K562 (cell line): ENCODE measurements around the gene DTHD1.

Experiments
- BRCA1 ChIP-seq, 2 experiments: fragments of 450-650 bp in 1 of 2; sonication (generic) in 1 of 2; formaldehyde crosslinking in 1 of 2; IDR thresholded peaks; 2 replicates each; pipeline versions ENCODE4 v1.5.0 to v1.6.1; 2017 to 2020; ENCODE audit warnings: mild to moderate bottlenecking in 1 of 2, missing genetic modification reagents in 1 of 2
- CBFA2T2 ChIP-seq: fragments of 450-650 bp; conservative IDR thresholded peaks from 2 replicates; pipeline ENCODE4 v1.6.1; 2017; ENCODE audit warnings: mild to moderate bottlenecking
- CBX2 ChIP-seq: fragments of 200-600 bp; sonication (generic); IDR thresholded peaks from one replicate; pipeline ENCODE4 v1.6.1; 2012; ENCODE audit warnings: mild to moderate bottlenecking, low read length, inconsistent platforms; ENCODE audit not compliant: insufficient read depth, poor library complexity, severe bottlenecking
- FOXA1 ChIP-seq: fragments of 450-650 bp; IDR thresholded peaks from 2 replicates; pipeline ENCODE4 v1.6.1; 2016; ENCODE audit warnings: mild to moderate bottlenecking, borderline replicate concordance
- GATAD2B ChIP-seq: fragments of 450-650 bp; IDR thresholded peaks from 2 replicates; pipeline ENCODE4 v1.6.1; 2017; ENCODE audit warnings: mild to moderate bottlenecking, borderline replicate concordance
- MAFG ChIP-seq: fragments of 450-650 bp; conservative IDR thresholded peaks from 2 replicates; pipeline ENCODE4 v1.6.1; 2016; ENCODE audit warnings: missing genetic modification characterization, missing compliant biosample characterization
- SMAD3 ChIP-seq: fragments of 450-650 bp; formaldehyde crosslinking; conservative IDR thresholded peaks from 2 replicates; pipeline ENCODE4 v1.4.0; 2020; ENCODE audit warnings: mild to moderate bottlenecking
- SMARCE1 ChIP-seq: fragments of 450-650 bp; IDR thresholded peaks from 2 replicates; pipeline ENCODE4 v1.7.1; 2016; ENCODE audit warnings: mild to moderate bottlenecking
- SP1 ChIP-seq: sonication (generic); formaldehyde crosslinking; IDR thresholded peaks from 2 replicates; pipeline ENCODE4 v1.8.1; 2022; ENCODE audit warnings: mild to moderate bottlenecking, missing genetic modification reagents
- STAT5B ChIP-seq: fragments of 250-450 bp; sonication (Bioruptor Pico); IDR thresholded peaks from 2 replicates; pipeline ENCODE4 v1.8.0; 2021; ENCODE audit warnings: mild to moderate bottlenecking, inconsistent platforms
- ZNF232 ChIP-seq: sonication (generic); formaldehyde crosslinking; IDR thresholded peaks from 2 replicates; pipeline ENCODE4 v1.8.0; 2022; ENCODE audit warnings: mild to moderate bottlenecking, missing genetic modification reagents
- ZNF561 ChIP-seq: fragments of 450-650 bp; formaldehyde crosslinking; conservative IDR thresholded peaks from 2 replicates; pipeline ENCODE4 v1.4.0; 2020; ENCODE audit warnings: mild to moderate bottlenecking, moderate library complexity
- ZNF785 ChIP-seq: fragments of 250-450 bp; sonication (Bioruptor Pico); IDR thresholded peaks from 2 replicates; pipeline ENCODE4 v1.4.0; 2020; ENCODE audit warnings: mild to moderate bottlenecking
- TF ChIP-seq, protein P1 (sequence below), 3 experiments: IDR thresholded peaks in 2 of 3; conservative IDR thresholded peaks in 1 of 3; 2 replicates each; pipeline ENCODE4 v1.5.1; 2011 to 2012; ENCODE audit warnings: low read length in 3 of 3, mild to moderate bottlenecking in 3 of 3, control low read depth in 2 of 3, improper control_type of control experiment in 1 of 3, inconsistent platforms in 1 of 3, low read depth in 1 of 3, mixed read lengths in 1 of 3, moderate library complexity in 1 of 3; ENCODE audit not compliant: insufficient read depth in 2 of 3

DNA sequence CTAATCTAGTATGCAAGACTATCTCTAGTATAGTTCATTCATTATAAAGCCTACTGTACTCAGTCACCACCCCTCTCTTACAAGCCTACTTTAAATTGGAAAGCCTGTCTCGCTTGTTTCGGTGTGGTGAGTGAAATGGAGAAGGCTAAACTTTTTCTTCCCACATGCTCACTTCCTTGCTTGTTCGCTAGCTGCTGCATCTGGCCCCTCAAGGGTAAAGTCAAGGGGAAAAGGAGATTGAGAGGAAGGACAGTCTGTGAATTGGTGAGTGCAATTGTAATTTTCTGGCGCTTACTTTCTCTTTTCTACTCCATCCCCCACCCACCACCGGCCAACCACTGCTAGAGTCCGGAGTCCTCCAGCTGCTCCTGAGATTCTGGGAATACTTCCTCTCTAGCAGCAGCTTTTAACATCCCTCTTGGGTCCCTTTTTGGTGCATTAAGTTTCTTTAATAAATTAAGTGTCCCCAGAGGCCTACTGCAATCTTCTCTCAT is 25.0 kb upstream of the DTHD1 start:
- TF ChIP-seq SMARCE1 = no peak
- TF ChIP-seq, protein P1, sequence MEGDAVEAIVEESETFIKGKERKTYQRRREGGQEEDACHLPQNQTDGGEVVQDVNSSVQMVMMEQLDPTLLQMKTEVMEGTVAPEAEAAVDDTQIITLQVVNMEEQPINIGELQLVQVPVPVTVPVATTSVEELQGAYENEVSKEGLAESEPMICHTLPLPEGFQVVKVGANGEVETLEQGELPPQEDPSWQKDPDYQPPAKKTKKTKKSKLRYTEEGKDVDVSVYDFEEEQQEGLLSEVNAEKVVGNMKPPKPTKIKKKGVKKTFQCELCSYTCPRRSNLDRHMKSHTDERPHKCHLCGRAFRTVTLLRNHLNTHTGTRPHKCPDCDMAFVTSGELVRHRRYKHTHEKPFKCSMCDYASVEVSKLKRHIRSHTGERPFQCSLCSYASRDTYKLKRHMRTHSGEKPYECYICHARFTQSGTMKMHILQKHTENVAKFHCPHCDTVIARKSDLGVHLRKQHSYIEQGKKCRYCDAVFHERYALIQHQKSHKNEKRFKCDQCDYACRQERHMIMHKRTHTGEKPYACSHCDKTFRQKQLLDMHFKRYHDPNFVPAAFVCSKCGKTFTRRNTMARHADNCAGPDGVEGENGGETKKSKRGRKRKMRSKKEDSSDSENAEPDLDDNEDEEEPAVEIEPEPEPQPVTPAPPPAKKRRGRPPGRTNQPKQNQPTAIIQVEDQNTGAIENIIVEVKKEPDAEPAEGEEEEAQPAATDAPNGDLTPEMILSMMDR (IDR thresholded peaks at IDR 0.05 in 2 of 3, conservative IDR thresholded peaks at IDR 0.05 in 1 of 3; ENCODE audit: insufficient read depth in 2 of 3, low read depth in 1 of 3, low read length in 3 of 3) = no peak
- TF ChIP-seq CBX2 = no peak
- no peak for TF ChIP-seq MAFG
- TF ChIP-seq SP1 = no peak
- no peak for TF ChIP-seq ZNF232
- TF ChIP-seq CBFA2T2 = no peak
- no peak for TF ChIP-seq ZNF785 (CRISPR knock-in tag)
- no peak for TF ChIP-seq GATAD2B
- no peak for TF ChIP-seq BRCA1 (IDR thresholded peaks at IDR 0.05)
- TF ChIP-seq BRCA1 (CRISPR knock-in tag; IDR thresholded peaks at IDR 0.05) = no peak
- no peak for TF ChIP-seq FOXA1
- no peak for TF ChIP-seq ZNF561 (CRISPR knock-in tag)
- no peak for TF ChIP-seq SMAD3 (CRISPR knock-in tag)
- TF ChIP-seq STAT5B (CRISPR knock-in tag) = no peak
